Breast epithelium (tissue), 3 donors: ENCODE results near the gene CNDP1.

Experiments used
- POLR2A ChIP-seq: fragments of 450-650 bp; IDR thresholded peaks from one replicate; pipeline ENCODE4 v1.6.1; 2016; ENCODE audit warnings: antibody characterized with exemption, mild to moderate bottlenecking, moderate library complexity
- POLR2AphosphoS5 ChIP-seq, 3 donors: sonication (generic); formaldehyde crosslinking; IDR thresholded peaks; one replicate each; pipeline ENCODE4 v1.6.1; 2017; ENCODE audit warnings: antibody characterized with exemption in 3 of 3
- TF ChIP-seq, protein P1 (sequence below), 3 donors: fragments of 450-650 bp; IDR thresholded peaks; one replicate each; pipeline ENCODE4 v1.5.1; 2016 to 2017; ENCODE audit warnings: antibody characterized with exemption in 3 of 3, mild to moderate bottlenecking in 3 of 3, moderate library complexity in 3 of 3

DNA sequence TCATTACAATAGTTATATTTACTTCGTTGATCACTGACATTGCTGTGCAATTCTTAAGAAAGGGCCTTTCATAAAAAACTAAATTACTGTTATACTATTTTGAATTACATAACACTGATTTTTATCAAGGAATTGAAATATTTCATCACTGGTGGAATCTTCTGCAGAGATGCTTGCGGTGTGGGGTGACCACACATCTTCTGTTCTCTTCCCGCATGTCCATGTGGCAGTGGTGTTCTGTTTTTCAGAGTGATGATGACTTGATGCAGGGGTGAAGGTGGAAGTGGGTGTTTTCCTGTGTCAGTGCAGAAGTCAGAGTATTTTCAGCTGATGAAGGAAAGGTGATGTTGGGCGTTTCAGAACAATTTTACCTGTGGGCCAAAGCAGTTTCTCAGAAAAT, 31.2 kb upstream of the CNDP1 start:
- TF ChIP-seq, protein P1, sequence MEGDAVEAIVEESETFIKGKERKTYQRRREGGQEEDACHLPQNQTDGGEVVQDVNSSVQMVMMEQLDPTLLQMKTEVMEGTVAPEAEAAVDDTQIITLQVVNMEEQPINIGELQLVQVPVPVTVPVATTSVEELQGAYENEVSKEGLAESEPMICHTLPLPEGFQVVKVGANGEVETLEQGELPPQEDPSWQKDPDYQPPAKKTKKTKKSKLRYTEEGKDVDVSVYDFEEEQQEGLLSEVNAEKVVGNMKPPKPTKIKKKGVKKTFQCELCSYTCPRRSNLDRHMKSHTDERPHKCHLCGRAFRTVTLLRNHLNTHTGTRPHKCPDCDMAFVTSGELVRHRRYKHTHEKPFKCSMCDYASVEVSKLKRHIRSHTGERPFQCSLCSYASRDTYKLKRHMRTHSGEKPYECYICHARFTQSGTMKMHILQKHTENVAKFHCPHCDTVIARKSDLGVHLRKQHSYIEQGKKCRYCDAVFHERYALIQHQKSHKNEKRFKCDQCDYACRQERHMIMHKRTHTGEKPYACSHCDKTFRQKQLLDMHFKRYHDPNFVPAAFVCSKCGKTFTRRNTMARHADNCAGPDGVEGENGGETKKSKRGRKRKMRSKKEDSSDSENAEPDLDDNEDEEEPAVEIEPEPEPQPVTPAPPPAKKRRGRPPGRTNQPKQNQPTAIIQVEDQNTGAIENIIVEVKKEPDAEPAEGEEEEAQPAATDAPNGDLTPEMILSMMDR (IDR thresholded peaks at IDR 0.05) = no peak
- no peak for TF ChIP-seq POLR2AphosphoS5 (IDR thresholded peaks at IDR 0.05)
- no peak for TF ChIP-seq POLR2A
